ENCODE data around the gene MED9.

The MED9 gene

GRCh38 chr17:17466511-17466910, 10.3 kb upstream of the MED9 start:
- H2BK120ac ChIP-seq (ENCODE audit: insufficient read depth, low read length, poor library complexity), result no peak overlapping the region
- H4K8ac ChIP-seq (ENCODE audit: low read depth, low read length), result no peak overlapping the region
- no peaks in the 10 kb centered on the region for H3K79me2 ChIP-seq (ENCODE audit: control insufficient read depth, insufficient read depth, low read length, poor library complexity)
- no peak for DNase-seq
- no CpG with 5 or more reads among the region's 5 CpGs for WGBS (ENCODE audit: extremely low coverage, insufficient coverage, insufficient read length)
- no peak overlapping the region for H3K4me2 ChIP-seq (ENCODE audit: low read length)
- H3K23ac ChIP-seq (ENCODE audit: low read length), result no peak overlapping the region
- H3K9ac ChIP-seq (ENCODE audit: low read length), result no peak overlapping the region
- no peaks in the 10 kb centered on the region for H3K36me3 ChIP-seq (ENCODE audit: control insufficient read depth in 1 of 2, insufficient read depth in 2 of 2, low read length in 2 of 2)
- H2AFZ ChIP-seq (ENCODE audit: insufficient read depth, low read length, poor library complexity), result no peak overlapping the region
- no peak overlapping the region for H3K4ac ChIP-seq (ENCODE audit: low read depth, low read length)
- no peaks in the 10 kb centered on the region for H3K4me1 ChIP-seq (ENCODE audit: control insufficient read depth in 1 of 2, insufficient read depth in 2 of 2, low read length in 2 of 2)
- H4K12ac ChIP-seq (ENCODE audit: low read depth, low read length), result no peak overlapping the region
- H2BK12ac ChIP-seq (ENCODE audit: low read length), result no peak overlapping the region
- H4K91ac ChIP-seq (ENCODE audit: low read depth, low read length), result no peak overlapping the region
- no peak overlapping the region for H3K18ac ChIP-seq (ENCODE audit: low read length)
- H3K14ac ChIP-seq (ENCODE audit: low read length), result no peak overlapping the region
- H3K4me3 ChIP-seq (ENCODE audit: low read depth, low read length), result no peak overlapping the region
- H3K79me1 ChIP-seq (ENCODE audit: low read length), result no peaks in the 10 kb centered on the region
- no peak overlapping the region for H2BK5ac ChIP-seq (ENCODE audit: low read depth, low read length, poor library complexity)
- no peak overlapping the region for H3K27ac ChIP-seq (ENCODE audit: low read depth, low read length)
- H2AK5ac ChIP-seq (ENCODE audit: low read length), result no peak overlapping the region
- no peaks in the 10 kb centered on the region for H3K27me3 ChIP-seq (ENCODE audit: insufficient read depth, low read length)
- H3K9me3 ChIP-seq (ENCODE audit: insufficient read depth, low read depth, low read length), result peaks cover 2% of the 10 kb centered on the region

DNA sequence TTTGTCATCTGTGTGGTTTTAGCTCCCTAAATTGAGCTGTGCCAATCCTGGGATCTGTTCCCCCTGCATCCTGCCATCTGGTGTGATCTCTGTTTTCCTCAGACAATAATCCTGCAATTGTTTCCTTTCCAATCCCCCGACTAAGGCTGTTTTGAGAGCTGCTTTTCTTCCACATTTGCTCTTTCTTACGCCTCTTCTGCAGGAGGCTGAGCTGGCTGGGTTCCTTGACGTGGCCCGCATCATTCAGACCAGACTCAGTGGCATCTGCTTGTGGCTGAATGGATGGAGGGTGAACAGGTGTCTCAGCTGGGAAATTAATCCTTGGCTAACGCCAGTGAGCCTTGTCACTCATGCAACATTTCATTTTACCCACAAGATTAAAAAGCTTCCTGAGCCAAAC, 9.8 kb upstream of the MED9 start:
- H3K9ac ChIP-seq (ENCODE audit: low read length), result no peak overlapping the region
- no peak overlapping the region for H3K18ac ChIP-seq (ENCODE audit: low read length)
- H2AFZ ChIP-seq (ENCODE audit: insufficient read depth, low read length, poor library complexity), result no peak overlapping the region
- H3K23ac ChIP-seq (ENCODE audit: low read length), result no peak overlapping the region
- H2BK5ac ChIP-seq (ENCODE audit: low read depth, low read length, poor library complexity), result no peak overlapping the region
- no peak overlapping the region for H2AK5ac ChIP-seq (ENCODE audit: low read length)
- peaks cover 2% of the 10 kb centered on the region for H3K9me3 ChIP-seq (ENCODE audit: insufficient read depth, low read depth, low read length)
- H3K27me3 ChIP-seq (ENCODE audit: insufficient read depth, low read length), result no peaks in the 10 kb centered on the region
- WGBS (ENCODE audit: extremely low coverage, insufficient coverage, insufficient read length), result no CpG with 5 or more reads among the region's 5 CpGs
- no peak overlapping the region for H3K4me3 ChIP-seq (ENCODE audit: low read depth, low read length)
- H3K14ac ChIP-seq (ENCODE audit: low read length), result no peak overlapping the region
- no peak overlapping the region for H4K8ac ChIP-seq (ENCODE audit: low read depth, low read length)
- H3K79me2 ChIP-seq (ENCODE audit: control insufficient read depth, insufficient read depth, low read length, poor library complexity), result no peaks in the 10 kb centered on the region
- H3K79me1 ChIP-seq (ENCODE audit: low read length), result no peaks in the 10 kb centered on the region
- no peak overlapping the region for H2BK120ac ChIP-seq (ENCODE audit: insufficient read depth, low read length, poor library complexity)
- H4K12ac ChIP-seq (ENCODE audit: low read depth, low read length), result no peak overlapping the region
- H3K36me3 ChIP-seq (ENCODE audit: control insufficient read depth in 1 of 2, insufficient read depth in 2 of 2, low read length in 2 of 2), result no peaks in the 10 kb centered on the region
- no peak overlapping the region for H3K4me2 ChIP-seq (ENCODE audit: low read length)
- H3K4me1 ChIP-seq (ENCODE audit: control insufficient read depth in 1 of 2, insufficient read depth in 2 of 2, low read length in 2 of 2), result no peaks in the 10 kb centered on the region
- DNase-seq, result no peak
- H4K91ac ChIP-seq (ENCODE audit: low read depth, low read length), result no peak overlapping the region
- no peak overlapping the region for H3K27ac ChIP-seq (ENCODE audit: low read depth, low read length)
- H2BK12ac ChIP-seq (ENCODE audit: low read length), result no peak overlapping the region
- H3K4ac ChIP-seq (ENCODE audit: low read depth, low read length), result no peak overlapping the region

GRCh38 chr17:17467720-17468119, 9.1 kb upstream of the MED9 start:
- no peak overlapping the region for H3K27ac ChIP-seq (ENCODE audit: low read depth, low read length)
- no peak overlapping the region for H4K91ac ChIP-seq (ENCODE audit: low read depth, low read length)
- no peaks in the 10 kb centered on the region for H3K27me3 ChIP-seq (ENCODE audit: insufficient read depth, low read length)
- no peak overlapping the region for H4K8ac ChIP-seq (ENCODE audit: low read depth, low read length)
- no peak overlapping the region for H4K12ac ChIP-seq (ENCODE audit: low read depth, low read length)
- H3K9me3 ChIP-seq (ENCODE audit: insufficient read depth, low read depth, low read length), result peaks cover 2% of the 10 kb centered on the region
- no peak overlapping the region for H3K23ac ChIP-seq (ENCODE audit: low read length)
- H2BK12ac ChIP-seq (ENCODE audit: low read length), result no peak overlapping the region
- H3K14ac ChIP-seq (ENCODE audit: low read length), result no peak overlapping the region
- no peaks in the 10 kb centered on the region for H3K79me1 ChIP-seq (ENCODE audit: low read length)
- H3K4me1 ChIP-seq (ENCODE audit: control insufficient read depth in 1 of 2, insufficient read depth in 2 of 2, low read length in 2 of 2), result no peaks in the 10 kb centered on the region
- H2AFZ ChIP-seq (ENCODE audit: insufficient read depth, low read length, poor library complexity), result no peak overlapping the region
- H2AK5ac ChIP-seq (ENCODE audit: low read length), result no peak overlapping the region
- no peak for DNase-seq
- no peak overlapping the region for H3K18ac ChIP-seq (ENCODE audit: low read length)
- no peak overlapping the region for H3K9ac ChIP-seq (ENCODE audit: low read length)
- WGBS (ENCODE audit: extremely low coverage, insufficient coverage, insufficient read length), result no CpG with 5 or more reads among the region's 5 CpGs
- H3K4ac ChIP-seq (ENCODE audit: low read depth, low read length), result no peak overlapping the region
- H2BK120ac ChIP-seq (ENCODE audit: insufficient read depth, low read length, poor library complexity), result no peak overlapping the region
- no peak overlapping the region for H3K4me2 ChIP-seq (ENCODE audit: low read length)
- no peaks in the 10 kb centered on the region for H3K79me2 ChIP-seq (ENCODE audit: control insufficient read depth, insufficient read depth, low read length, poor library complexity)
- no peak overlapping the region for H2BK5ac ChIP-seq (ENCODE audit: low read depth, low read length, poor library complexity)
- H3K4me3 ChIP-seq (ENCODE audit: low read depth, low read length), result no peak overlapping the region
- H3K36me3 ChIP-seq (ENCODE audit: control insufficient read depth in 1 of 2, insufficient read depth in 2 of 2, low read length in 2 of 2), result no peaks in the 10 kb centered on the region

DNA sequence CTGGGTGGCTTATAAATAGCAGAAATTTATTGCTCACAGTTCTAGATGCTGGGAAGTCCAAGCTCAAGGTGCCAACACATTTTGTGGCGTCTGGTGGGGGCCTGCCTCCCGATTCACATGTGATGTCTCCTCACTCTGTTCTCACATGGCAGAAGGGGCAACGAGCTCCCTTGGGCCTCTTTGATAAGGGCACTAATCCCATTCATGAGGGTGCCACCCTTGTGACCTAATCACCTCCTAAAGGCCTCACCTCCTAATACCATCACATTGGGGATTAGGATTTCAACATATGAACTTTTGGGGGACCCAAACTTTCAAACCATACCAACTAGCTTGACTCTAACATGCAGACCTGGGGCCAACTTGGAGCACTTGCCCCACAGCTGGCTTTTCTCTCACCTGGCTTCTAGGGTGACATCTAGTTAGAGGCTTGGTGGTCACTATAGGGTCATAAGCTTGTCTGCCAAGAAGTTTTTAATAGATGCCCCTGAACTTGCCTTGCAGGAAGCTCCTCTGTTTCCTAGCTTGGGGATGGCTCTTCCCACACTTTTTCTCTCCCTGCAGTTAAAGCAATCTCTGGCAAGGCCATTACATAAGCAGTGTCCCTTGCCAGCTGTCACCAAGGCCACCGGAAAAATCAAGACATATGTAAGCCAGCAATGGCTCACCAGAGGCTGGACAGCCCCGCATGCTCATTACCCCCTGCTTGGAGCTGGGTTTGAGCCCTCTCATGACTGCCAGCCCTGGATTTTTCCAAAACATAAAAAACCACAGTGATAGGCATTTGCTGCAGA, 8.4 kb upstream of the MED9 start:
- no peak overlapping the region for H3K18ac ChIP-seq (ENCODE audit: low read length)
- H3K9me3 ChIP-seq (ENCODE audit: insufficient read depth, low read depth, low read length), result peaks cover 2% of the 10 kb centered on the region
- no peak overlapping the region for H2BK120ac ChIP-seq (ENCODE audit: insufficient read depth, low read length, poor library complexity)
- no peak overlapping the region for H2AFZ ChIP-seq (ENCODE audit: insufficient read depth, low read length, poor library complexity)
- no peak overlapping the region for H3K4me2 ChIP-seq (ENCODE audit: low read length)
- H3K9ac ChIP-seq (ENCODE audit: low read length), result no peak overlapping the region
- no peak overlapping the region for H2AK5ac ChIP-seq (ENCODE audit: low read length)
- no peak overlapping the region for H3K4ac ChIP-seq (ENCODE audit: low read depth, low read length)
- H4K91ac ChIP-seq (ENCODE audit: low read depth, low read length), result no peak overlapping the region
- H4K8ac ChIP-seq (ENCODE audit: low read depth, low read length), result no peak overlapping the region
- no peak overlapping the region for H2BK5ac ChIP-seq (ENCODE audit: low read depth, low read length, poor library complexity)
- no peaks in the 10 kb centered on the region for H3K36me3 ChIP-seq (ENCODE audit: control insufficient read depth in 1 of 2, insufficient read depth in 2 of 2, low read length in 2 of 2)
- no peaks in the 10 kb centered on the region for H3K79me1 ChIP-seq (ENCODE audit: low read length)
- H3K4me3 ChIP-seq (ENCODE audit: low read depth, low read length), result no peak overlapping the region
- no peak overlapping the region for H3K27ac ChIP-seq (ENCODE audit: low read depth, low read length)
- no CpG with 5 or more reads among the region's 5 CpGs for WGBS (ENCODE audit: extremely low coverage, insufficient coverage, insufficient read length)
- H4K12ac ChIP-seq (ENCODE audit: low read depth, low read length), result no peak overlapping the region
- no peak for DNase-seq
- H3K27me3 ChIP-seq (ENCODE audit: insufficient read depth, low read length), result no peaks in the 10 kb centered on the region
- H3K4me1 ChIP-seq (ENCODE audit: control insufficient read depth in 1 of 2, insufficient read depth in 2 of 2, low read length in 2 of 2), result no peaks in the 10 kb centered on the region
- H3K14ac ChIP-seq (ENCODE audit: low read length), result no peak overlapping the region
- H2BK12ac ChIP-seq (ENCODE audit: low read length), result no peak overlapping the region
- no peaks in the 10 kb centered on the region for H3K79me2 ChIP-seq (ENCODE audit: control insufficient read depth, insufficient read depth, low read length, poor library complexity)
- no peak overlapping the region for H3K23ac ChIP-seq (ENCODE audit: low read length)

Data from trophoblast cell (in vitro differentiated cells and primary cell).